HG03280 (cell line): ENCODE data around the gene LATS2.

Source experiments
- ATAC-seq: cut with Tn5 transposase; IDR thresholded peaks from one replicate; pipeline ENCODE4 v1.9.1; 2021; ENCODE audit warnings: mild to moderate bottlenecking, moderate library complexity; ENCODE audit not compliant: unreplicated experiment

LATS2 gene

DNA sequence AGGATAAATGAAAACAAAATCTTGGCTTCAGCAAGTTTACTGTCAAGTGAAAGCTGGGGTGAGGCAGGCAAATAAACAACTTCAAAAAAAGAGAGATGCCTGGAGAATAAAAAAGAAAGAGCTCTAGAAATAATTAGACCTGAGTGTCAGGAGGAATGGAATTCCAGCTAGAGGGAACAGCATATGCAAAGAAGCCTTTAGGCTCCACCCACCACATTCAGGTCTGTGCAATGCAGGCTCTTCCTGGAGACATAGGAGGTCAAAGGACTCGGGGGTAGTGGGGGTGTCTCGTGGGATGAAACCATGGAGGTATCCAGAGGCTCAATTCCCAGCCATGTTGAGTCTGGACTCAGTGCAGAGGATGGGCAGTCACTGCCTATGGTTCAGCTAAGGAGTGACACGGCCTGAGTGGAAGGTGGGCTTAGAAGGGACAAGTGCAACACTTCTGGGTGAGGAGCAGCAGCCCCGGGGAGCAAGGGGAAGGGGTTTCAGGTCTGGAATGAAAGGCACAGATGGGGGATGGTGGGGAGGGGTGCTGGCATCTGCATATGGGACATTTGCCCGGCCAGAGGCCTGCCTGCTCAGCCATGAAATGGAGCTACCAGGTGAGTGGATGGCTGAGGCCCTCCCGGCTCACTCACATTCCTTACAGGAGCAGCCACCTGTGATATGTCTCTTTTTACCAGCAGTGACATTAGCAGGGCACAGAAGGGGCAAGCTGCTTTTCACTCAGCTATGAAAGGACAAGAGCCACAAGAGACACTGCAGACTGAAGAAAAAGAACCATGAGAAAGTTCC lies 12.3 kb downstream of the LATS2 start:
- no peak for ATAC-seq

DNA sequence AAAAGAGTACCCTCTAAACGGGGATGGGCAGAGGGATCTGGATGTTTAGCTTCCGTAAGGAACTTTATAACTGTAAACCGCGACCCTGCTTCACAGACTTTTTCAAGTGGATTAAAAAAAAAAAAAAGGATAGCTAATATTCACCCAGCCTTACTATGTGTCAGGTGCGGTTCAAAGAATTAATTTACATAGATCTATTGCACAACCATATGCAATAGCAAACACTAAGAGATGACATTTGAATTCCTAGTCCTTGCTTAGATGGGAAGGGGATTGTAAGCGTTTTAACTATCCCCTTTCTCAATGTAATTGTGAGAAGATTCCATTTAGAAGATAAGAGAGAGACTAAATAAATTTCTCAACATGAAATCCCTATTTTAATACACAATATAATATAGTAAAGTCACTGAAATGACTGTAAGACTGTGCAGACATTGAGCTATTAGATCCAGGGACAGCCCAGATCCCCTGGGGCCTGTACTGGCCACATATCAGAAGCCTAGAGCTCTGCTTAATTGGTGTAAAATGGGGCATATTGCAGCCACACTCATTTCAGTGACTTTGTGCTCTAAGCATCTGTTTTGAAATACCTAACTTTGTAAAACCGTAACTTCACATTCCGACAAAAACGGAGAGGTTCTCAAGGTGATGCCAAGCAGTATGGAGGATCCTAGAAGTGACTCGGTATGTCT lies 13.6 kb downstream of the LATS2 start:
- no peak for ATAC-seq

DNA sequence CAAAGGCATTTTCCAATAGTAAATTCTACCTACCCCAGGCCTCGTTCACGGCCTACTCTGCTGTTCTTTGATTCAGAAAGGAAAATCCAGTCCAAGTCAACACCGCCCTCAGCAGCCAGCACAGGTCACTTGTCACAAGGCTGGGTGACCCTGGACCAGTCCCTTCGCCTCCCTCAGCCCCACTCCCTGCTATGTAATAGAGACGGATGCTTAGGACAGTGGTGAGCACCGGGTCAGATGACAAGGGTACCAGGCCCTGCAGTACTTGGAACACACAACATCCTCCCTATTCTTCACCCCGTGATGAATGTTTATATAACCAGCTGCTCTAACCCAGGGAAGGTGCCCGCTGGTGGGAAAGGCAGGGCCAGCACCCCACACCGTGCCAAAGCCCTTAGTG lies 14.3 kb downstream of the LATS2 start:
- ATAC-seq = no peak

DNA sequence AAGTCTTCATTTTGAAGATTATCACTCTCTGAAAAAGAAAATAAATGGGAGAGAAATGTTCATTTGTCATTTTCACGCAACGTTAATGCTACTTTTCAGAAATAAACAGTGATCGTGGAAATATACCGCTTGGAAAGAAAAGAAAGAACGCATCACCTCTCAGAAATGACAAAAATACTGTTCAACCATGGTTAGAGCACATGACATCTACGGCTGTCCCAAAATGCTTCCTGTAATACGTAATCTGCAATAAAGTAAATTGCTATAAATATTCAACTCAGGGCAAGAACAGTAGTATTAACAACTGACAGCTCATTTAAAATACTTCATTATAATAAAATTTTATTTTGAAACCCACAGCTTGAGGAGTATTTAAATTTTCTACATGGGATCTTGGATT lies 15.2 kb downstream of the LATS2 start:
- ATAC-seq = no peak

DNA sequence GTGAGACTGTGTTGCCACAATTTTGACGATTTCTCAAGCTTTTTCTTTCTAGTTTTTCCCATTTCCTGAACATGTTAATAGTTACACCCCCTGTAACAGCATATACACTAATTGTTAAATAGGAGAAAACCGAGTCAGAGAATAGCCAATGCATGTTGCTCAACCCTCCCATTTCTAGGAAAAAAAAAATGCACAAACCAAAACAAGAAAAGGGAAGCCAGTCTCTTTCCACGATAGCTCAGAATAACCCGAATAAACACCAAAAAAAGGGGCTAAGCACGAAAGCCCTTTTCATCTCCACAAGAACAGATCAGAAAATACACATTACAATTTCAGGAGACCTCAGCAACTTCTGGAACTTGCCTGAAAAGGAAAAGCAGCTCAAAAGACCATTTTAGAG lies 16.3 kb downstream of the LATS2 start:
- ATAC-seq = no peak

DNA sequence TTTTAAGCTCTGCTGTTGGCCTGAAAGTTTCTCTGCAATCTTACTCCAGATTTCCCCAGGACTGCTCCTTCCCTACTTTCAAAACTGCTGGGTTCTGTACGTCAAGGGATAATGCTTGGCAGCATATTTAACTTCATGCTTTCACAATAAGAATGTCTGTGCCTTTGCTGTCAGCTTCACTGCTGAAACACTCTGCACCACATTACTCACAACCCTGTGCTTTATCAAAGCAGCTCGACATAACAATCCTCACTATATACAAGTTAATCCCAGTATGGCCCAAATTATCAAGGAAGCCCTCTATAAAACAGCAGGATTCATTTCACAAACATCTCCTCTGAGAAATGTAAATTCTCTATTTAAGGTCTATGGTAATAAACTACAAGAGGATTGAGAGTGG lies 17.5 kb downstream of the LATS2 start:
- ATAC-seq = no peak

DNA sequence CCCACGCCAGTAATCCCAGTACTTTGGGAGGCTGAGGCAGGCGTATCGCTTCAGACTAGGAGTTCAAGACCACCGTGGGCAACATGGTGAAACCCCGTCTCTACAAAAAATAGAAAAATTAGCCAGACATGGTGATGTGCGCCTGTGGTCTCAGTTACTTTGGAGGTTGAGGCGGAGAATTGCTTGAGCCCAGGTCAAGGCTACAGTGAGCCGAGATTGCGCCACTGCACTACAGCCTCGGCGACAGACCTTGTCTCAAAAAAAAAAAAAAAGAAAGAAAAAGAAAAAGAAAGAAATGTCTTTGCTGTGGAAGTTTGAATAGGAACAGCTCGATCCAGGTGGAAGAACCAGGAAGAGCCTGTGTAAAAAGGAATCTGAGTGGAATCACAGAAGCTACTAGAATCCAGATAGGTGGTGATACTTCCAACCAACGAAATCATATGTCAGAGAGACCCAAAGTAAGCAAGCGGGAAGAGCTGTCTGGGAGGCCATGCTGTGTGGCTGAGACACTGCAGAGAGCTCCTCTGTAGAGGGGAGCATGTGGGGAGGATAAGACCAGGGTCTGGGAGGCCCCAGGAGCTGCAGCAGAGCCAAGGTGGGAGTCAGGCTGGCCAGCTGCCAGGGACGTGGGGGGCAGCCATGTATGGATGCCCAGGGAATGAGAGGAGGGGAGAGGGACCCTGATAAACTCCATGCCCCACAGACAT lies 21.1 kb downstream of the LATS2 start:
- ATAC-seq = no peak

DNA sequence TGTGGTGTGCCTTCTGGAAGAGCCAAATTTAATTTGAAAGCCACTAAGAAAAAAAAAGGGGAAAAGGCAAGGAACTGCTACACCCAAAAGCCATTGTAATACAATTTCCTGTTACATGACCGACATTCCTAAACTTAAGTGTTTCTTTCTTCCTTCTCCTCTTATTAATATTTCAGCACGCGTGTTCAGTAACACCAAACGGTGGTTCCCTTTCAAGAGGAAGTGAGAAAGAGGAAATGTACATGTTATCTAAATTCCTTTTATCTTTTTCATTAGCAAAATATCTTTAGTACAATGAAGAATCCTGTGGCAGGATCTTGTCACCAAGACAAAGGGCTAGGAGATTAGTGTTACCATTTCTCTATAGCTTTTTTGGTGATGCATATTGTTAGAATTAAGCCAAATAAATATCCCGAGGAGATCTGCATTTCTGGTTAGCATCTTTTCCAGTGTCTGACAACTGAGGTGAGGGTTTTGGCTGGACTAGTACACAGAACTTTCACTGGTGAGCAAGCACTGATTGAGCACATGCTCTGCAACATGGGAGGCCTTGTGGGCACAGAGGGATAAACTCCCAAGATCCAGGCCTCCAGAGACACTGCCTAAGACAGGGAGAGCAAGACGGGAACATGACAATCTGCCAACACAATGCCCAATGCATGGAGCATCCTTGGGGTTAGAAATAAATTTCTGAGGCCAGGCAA lies 22.1 kb downstream of the LATS2 start:
- no peak for ATAC-seq

DNA sequence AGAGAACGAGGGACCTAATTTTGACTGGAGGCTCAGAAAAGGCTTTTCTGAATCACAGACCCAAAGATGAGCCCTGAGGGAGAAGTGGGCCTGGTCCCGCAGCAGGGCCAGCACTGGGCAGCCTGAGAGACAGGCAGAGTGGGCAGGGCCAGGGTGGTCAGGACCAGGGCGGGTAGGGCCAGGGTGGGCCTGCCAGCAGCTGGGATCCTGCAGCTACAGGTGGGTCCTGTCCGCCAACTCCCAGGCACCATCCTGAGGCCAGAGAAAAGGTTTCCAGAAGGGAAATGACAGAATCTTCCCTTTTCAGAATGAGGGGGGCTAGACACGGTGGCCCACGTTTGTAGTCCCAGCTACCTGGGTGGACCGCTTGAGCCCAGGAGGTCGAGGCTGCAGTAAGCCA lies 23.7 kb downstream of the LATS2 start:
- no peak for ATAC-seq

DNA sequence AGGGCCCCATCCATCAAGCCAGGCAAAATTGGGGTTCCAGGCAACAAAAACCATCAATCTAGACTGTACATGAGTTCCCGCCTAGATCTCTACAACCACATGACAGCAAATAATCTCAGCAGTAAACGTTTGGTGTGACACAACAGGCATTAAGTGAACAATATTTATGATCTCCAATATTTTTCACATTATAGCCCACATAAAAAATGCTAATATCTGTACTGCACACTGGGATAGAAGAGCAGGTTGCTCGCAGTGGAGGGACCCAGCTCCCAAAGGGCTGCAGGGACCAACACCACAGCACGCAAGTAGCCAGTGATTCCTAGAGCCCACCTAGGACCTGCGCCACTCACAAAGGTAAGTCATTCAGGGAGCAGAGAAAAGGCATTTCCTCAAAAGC lies 25.9 kb downstream of the LATS2 start:
- no peak for ATAC-seq

DNA sequence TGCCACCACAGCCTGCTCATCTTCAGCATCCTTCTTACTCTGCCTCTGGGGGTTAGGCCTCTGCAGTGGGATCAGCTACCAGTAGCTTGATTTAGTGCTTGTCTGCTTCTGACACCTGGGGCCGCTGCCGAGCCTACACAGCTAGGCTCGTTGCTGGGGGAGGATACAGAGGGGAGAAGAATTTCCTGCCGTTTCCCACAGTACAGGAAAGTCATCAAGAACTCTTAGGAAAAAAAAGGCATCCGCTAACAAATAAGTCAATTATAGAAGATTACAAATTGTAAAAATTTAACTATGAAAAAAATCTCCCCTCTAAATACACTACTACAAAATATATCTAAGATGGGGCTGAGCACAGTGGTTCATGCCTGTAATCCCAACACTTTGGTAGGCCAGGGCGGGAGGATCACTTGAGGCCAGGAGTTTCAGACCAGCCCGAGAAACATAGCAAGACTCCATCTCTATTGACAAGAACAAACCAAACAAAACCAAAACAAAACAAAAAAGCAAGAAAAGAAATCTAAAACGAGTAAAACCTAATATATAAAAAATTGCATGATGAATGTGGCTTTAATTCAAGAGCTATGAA lies 26.7 kb downstream of the LATS2 start:
- ATAC-seq = no peak

DNA sequence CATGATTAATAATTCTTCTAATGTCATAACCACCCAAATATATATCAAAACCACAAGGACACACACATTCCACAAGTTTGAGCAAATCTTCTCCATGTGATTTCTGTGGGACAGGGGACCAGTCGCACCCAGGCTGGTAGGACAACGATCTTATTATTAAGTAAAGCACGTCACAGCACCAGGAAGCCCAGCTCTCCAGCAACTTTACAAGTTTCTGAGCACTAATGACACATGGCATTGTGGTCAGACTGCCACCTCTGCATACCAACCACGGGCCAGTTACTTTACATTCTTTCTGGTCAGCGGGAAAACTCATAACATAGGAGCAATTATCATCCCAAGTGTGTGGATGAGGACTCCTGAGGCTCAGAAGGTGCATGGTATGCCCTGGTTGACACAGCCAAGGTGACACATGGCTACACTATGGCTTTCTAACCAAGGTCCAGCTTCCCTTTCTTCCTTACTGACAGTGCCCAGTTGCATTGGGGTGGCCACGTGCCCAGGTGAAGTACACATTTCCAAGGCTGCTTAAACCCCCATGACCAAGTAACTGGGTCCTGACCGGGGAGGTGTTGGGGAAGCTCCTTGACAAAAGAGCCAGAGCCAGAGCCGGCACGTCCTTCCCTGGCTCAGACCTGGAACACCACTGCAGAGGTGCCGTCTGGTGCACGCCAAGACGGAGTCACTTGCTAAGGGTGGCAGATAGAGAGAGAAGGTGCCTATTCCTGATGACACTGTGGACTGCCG lies 27.4 kb downstream of the LATS2 start:
- ATAC-seq = no peak

DNA sequence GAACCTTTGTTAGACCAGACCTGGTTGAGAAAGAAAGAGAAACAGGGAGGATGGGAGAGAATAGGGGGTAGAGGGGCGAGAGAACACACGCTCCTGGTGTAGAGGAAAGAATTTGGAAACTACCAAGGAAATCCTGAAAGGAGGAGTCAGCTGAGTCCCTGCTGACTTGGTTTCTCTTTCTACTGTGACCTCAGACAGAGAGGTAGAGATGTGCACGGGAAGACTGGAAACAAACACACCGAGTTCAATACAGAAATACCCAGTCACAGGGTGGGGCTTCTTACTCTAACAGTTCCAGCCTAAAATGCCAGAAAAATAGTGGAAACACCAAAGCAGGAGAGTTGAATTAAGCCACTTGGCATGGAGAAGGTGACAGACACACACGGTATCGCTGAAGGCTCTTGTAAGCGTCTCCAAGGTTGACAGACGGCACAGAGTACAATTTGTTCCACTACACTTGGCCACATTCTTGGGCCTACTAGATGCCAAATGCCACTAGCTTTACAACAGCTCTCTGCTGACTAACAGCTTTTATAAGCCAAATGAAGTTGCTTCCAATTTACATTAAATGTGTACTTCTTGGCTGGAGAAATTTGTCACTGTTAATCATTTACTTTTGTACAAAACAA lies 28.1 kb downstream of the LATS2 start:
- no peak for ATAC-seq

DNA sequence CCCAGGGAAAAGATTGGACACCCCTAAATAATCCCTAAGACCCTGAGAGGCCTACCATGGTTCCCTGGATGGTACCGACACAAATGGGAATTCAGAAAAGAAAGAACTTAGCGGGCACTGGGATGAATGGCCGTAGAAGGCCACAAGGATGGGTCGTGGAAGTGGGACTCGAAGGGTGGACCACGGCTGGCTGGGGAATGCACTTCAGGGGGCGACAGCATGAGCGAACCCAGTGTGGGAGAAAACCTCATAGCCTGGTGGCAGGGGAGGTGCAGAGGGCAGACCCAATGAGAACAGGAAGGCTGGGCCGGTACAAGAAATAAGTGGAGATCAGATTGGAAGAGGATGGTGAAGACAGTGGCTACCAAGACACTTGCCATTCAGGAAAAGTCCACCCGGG lies 28.7 kb downstream of the LATS2 start:
- no peak for ATAC-seq

DNA sequence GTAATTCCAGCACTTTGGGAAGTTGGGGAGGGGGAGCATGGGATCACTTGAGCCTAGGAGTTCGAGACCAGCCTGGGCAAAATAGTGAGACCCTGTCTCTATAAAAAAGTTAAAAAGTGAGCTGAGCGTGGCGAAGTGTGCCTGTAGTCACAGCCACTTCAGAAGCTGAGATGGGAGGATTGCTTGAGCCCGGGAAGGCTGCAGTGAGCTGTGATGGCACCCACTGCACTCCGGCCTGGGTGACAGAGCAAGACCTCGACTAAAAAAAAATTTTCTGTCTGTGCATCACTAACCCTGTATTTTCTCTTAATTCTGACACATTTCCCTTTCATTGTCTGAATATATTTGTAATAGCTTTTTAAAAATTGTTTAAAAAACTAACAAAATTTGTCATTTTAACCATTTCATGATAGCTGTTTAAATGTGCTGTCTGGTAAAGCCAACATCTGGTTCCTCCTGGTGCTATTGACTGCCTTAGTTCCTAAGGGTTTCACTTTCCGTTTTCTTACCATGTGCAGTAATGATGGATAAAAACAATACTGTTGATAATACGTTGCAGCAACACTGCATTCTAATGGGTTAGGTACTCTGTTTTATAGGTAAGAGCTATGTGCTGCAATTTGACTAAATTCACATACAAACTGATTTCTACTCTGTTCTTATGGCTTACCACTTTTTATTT lies 29.7 kb downstream of the LATS2 start:
- ATAC-seq = no peak

DNA sequence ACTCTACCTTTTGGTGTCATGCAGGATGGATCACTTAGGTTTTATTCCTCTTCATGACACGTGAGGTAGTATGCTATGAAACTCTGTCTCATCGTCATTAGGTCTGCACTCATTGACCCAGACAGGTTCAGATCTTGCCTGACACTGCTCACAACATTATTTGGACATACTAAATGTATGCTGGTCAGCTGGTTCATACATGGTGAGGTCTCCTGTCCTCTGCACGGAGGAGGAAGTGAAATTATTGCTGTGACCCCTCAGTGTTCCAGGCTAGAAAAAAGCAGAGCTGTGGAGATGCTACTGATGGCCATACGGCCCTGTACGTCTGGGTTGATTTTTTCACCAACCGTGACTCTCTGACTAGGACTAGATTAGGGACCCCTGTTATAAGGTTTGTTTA lies 35.8 kb downstream of the LATS2 start:
- ATAC-seq = no peak

DNA sequence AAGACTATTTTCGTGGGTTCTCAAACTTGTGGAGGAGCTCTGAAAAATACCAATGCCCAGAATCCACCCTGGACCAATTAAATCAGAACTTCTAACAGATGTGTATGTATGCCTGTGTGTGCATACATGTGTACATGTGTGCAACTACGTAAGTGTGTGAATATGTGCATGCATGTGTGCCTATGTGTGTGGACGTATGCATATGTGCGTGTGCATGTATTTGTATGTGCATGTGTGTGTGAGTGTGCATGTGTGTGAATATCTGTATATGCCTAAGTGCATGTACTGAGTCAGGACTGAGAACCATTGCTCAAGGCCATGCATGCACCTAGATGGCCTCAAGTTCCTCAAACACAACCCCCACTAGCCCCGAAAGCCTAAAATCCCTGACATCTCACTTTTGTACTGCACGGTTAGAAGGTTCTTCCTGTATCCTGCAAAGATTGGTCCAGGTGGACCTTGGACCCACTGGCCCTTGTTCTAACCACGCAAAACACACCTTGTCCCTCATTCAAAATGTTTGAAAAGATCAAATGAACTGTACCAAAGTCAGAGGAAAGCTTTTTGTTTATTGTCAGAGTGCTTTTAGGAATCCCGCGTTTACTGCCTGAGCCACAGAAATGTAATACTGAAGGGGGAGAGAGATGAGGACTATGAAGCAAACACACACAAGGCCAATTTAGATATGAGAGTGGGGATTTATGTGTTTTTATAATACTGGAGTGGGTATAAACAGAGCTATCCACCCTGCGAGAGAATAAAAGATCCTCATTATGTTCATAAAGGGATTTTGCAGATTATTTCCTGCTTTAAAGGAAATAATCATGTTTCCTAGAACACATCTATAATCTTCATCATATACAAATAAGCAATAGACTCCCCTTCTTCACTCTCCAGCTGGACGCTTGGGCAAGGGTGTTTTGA lies 39.1 kb downstream of the LATS2 start:
- no peak for ATAC-seq

DNA sequence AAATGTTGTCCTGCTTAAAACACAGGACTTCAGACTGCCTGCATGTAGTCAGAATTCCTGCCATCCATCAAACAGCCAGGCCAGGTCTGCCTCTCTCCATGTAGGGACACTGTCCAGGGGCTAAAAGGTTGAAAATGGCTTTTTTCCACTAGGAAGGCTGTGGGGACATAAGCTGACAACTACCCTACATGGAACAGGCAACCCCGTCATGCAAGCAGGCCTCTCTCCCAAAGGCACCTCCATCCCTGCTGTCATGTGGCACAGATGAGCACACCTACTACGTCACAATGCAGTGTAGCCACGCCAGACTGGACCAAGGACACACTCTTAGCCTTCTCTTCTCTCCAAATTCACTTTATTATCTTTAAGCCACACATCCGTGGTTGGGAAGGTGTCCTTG lies 40.8 kb downstream of the LATS2 start:
- ATAC-seq = no peak
